HG03196 (cell line): Measurements from ENCODE around the gene SFTA2.
"Not testable (repeated sequence)": the region's sequence is repeated elsewhere in the genome, so short reads cannot be mapped to it uniquely, and the experiment has no call there.

Experiments used
- ATAC-seq: cut with Tn5 transposase; IDR thresholded peaks from one replicate; pipeline ENCODE4 v1.9.1; 2021; ENCODE audit not compliant: unreplicated experiment

The SFTA2 gene

DNA sequence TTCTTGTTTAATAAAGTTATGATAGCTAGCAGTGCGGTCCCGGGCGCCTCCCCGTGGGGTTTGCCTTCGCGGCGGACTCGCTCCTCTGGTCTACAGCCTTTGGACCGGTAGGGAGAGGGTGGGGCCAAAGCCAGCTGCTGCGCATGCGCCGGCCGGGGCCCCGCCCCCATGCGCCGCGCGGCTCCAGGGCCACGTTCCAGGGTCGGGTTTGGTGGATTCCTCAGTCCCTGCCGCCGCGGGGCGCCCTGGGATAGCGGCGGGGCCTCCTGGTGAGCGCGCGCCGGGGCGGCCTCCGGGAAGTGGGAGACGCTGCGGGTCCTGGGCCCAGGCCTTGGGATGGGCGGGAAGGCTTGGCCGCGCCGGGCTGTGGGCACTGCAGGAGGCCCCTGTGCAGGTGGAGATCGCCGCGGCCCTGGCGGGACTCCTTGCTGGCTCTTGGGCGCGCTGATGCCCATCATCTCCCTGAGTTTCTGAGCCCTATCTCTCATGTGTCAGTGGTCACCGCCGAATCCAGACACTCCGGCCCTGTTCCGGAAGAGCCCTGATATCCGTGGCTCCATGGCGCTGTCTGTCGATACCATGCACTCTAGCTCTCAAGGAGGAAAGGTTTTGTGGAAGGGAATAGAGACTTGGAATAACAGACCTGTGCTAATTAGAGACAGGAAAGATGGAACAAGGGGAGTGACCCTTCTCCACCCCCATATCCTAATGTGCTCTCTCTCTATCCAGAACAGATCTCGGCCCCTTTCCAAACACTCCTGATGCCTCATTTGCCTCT lies 17.7 kb downstream of the SFTA2 start, which contains the start of gene VARS2:
Gene VARS2 (plus strand): TSS at position 163 of the 778 bp plus-strand sequence. CDS start 599 bp downstream, at position 762.
- peak; percentile 66 for ATAC-seq

DNA sequence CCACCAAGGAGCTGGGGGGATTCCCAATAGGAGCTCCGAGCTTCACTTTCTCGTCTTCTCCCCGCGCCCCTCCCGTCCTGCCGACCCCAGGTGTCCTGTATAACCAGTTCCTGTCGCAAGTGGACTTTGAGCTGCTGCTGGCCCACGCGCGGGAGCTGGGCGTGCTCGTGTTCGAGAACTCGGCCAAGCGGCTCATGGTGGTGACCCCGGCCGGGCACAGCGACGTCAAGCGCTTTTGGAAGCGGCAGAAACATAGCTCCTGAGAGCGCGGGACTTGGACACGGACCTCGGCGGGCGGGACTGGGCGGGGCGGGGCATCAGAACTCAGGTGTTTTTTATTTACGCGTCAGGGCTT lies 18.3 kb downstream of the SFTA2 start:
- ATAC-seq = no peak

DNA sequence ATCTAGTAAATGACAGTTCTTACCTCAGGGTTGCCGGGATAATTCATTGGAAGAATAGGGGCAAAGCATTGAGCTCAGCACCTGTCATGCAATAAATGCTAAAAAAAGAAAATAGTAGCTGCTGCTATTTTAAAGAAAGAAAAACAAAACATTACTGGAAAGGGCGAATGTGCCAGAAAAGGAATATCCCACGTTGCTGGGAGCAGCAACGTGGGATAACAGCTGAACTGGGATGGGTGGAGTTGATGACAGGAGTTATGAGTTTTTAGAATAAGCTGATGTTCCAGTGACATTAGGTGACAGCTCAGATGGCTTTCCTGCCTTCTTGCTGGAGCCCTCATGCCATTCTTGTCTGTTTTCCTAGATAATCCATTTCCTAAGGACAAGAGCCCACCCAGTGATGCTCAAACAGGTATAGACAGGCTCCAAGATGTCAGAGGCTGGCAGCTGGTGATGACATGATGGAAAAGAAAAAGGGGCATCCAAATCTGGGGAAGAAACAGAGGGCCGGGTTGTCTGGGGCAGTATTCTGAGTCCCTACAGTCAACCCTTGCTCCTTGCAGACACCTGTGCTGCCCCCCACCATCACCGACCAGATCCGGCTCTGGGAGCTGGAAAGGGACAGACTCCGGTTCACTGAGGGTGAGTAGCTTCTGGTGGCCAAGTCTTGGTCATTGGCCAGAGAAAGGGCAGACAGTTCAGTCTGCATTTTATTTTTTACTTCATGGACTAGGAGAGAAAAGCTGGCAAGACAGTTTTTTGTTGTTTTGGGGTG lies 19.0 kb downstream of the SFTA2 start:
- ATAC-seq = no peak

DNA sequence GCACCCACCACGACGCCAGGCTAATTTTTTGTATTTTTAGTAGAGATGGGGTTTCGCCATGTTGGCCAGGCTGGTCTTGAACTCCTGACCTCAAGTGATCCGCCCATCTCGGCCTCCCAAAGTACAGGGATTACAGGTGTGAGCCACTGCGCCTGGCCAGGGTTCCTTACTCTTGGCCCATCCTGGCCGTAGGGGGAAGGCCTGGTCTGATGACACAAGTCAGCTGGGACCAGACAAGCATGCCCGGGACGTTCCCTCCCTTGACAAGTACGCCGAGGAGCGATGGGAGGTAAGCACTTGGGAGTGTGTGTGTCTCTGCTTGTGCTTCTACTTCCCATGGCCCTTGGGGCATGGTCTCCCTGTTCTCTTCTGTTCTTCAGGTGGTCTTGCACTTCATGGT lies 21.5 kb downstream of the SFTA2 start:
- ATAC-seq = not testable (repeated sequence)

DNA sequence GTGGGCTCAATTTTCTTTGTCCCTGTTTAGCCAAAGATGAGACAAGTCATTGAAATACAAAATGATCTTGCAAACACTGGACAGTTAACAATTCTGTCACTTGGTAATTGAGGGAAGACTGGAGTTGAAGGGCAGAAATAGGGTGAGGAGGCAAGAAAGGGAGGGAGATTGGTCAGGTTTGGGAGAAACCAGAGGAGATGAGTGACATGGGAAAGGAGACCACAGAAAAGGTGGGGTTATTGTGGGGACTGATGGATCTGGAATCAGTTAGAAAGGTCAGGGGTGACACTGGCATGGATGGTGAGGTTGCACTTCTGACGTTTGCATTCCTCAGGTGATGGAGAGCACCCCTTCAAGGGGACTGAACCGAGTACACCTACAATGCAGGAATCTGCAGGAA lies 23.3 kb downstream of the SFTA2 start:
- no peak for ATAC-seq

DNA sequence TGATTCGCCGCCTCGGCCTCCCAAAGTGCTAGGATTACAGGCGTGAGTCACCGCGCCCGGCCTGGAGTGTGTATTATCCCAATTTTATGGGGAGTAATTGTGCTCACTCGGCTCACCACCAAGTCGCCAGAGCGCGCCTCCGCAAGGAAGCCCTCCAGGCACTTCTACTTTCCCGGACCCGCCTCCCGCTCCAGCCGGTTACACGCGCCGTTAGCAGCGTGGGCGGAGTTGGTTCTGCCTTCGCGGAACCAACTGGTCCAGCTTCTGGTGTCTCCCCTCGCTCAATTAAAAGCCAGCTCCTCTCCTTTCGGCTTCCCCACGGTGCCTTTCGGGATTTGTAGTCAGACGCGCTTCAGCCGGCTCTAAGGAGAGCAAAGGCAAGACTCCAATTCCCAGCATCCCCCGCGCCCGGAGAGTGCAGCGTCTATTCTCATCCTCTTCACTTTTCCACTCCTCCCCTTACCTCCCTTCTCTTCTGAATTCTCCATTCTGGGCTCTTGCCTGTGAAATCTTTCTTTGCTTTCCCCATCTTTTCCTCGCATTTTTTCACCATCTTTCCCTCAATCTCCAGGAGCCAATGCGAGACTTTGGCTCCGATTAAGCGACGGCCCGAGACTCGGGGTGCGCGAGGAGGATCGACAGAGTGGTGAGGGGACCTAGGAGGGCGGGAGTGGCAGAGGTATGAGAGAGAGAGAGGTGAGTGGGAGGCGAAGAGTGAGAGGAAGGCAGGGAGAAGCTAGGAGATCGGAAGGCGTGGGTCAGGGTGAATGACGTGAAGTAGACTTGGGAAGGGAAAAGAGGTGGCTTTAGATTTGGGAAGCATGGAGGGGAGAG lies 24.0 kb downstream of the SFTA2 start, which contains the start of gene GTF2H4:
Gene GTF2H4 (plus strand): TSS at position 450 of the 834 bp plus-strand sequence.
- ATAC-seq = peak; percentile 89

DNA sequence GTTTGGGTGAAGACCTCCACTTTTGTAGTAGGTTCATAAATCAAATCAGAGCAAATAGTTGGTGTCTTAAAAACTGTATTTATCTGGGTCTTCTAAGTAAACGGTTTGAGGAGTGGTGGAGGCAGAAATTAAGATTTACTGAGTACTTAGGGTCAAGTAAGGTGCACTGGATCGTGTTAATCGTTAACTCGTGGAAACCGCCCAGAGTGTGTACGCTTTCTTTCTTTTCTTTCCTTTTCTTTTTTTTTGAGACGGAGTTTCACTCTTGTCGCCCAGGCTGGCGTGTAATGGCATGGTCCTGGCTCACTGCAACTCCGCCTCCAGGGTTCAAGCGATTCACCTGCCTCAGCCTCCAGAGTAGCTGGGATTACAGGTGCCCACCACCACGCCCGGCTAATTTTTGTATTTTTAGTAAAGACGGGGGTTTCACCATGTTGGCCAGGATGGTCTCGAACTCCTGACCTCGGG lies 24.6 kb downstream of the SFTA2 start:
- not testable (repeated sequence) for ATAC-seq

DNA sequence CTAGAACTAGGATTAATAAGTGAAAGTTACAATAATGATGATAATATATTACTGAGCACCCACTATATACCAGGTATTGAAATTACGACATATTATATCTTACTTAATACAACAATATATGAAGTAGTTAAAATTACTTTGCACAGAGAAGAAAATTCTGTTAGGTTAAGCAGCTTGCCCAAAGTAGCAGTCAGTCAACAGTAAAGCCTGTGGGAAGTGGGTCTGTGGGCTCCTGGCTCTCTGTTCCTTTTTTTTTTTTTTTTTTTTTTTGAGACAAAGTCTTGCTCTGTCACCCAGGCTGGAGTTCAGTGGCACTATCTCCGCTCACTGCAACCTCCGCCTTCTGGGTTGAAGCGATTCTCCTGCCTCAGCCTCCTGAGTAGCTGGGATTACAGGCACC lies 28.7 kb downstream of the SFTA2 start:
- ATAC-seq = no peak

DNA sequence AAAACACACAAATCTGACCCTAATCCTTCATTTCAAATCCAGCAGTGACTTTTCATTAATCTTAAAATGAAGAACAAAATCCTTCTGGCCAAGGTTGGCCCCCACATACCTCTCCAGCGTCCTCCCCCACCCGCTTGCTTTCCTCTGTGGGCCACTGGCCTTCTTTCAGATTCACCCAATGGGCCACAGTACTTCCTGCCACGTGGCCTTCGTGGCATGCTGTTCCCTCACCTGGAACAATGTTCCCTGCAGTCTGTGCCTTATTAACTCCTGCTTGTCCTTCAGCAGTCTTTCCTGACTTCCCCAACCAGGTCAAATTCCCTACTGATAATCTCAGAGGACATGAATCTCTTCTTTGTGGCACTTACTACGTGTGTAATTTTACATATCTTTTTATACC lies 29.3 kb downstream of the SFTA2 start:
- no peak for ATAC-seq

DNA sequence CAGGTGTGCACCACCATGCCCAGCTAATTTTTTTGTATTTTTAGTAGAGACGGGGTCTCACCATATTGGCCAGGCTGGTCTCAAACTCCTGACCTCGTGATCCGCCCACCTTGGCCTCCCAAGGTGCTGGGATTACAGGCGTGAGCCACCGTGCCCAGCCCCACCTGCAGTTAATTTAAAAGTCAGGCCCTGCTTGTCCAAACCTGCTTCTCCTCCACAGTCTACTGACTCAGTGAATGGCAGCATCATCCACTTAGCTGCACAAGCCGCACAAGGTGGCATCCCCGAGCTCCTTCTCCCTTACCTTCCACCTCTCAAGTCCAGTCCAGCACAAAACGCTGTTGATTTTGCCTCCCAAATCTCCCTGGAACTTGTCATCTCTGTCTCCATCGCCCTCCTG lies 29.8 kb downstream of the SFTA2 start:
- ATAC-seq = not testable (repeated sequence)

DNA sequence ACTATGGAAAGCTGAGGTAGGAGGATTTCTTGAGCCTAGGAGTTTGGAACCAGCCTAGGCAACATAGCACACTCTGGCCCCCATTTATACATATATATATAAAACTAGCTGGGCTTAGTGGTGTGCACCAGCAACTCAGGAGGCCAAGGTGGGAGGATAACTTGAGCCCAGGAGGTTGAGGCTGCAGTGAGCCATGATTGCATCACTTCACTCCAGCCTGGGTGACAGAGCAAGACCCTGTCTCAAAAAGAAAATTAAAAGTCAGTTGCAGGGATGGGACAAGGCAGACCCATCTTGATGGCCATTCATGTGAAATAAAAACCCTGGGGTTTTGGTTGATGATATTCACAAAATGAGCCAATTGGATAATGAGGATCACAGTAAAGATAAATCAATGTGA lies 30.5 kb downstream of the SFTA2 start:
- ATAC-seq = no peak

DNA sequence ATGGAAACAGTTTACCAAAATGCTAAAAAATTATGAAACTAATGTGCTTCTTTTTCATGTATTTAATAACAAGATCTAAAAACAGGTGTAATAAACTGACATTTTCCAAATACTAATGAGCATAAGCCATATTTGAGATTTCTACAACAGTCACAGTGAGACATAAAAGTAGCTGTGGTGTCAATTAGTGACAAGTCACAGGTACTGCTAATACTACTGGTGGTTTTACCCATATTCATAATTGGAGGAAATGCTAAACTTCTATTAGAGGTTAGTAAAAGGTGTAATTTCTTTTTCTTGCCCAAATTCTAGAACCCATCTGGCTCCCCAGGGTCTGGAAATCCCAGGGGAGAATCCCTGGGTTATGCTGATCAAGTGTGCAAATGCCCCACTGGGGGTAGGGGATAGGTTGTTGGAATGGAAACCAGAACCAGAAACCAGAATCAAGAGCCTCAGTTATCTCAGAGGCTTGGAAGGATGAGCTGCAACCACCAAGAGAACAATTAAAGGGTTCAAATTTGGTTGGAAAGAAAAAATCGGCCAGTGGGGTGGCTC lies 31.0 kb downstream of the SFTA2 start:
- ATAC-seq = no peak

DNA sequence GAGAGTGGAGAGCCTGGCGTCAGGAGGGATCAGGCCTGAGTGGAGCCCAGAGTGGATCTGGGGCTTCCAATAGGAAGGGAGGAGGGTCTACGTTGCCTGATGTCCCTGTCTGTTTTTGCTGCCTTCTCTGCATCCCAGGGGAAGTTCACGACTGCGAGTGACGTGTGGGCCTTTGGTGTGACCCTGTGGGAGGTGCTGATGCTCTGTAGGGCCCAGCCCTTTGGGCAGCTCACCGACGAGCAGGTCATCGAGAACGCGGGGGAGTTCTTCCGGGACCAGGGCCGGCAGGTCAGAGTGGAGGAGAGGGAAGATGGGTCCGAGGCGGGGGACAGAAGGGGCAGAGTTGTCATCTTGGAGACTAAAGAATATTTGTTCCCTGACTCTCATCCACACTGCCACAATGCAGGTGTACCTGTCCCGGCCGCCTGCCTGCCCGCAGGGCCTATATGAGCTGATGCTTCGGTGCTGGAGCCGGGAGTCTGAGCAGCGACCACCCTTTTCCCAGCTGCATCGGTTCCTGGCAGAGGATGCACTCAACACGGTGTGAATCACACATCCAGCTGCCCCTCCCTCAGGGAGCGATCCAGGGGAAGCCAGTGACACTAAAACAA lies 33.1 kb downstream of the SFTA2 start:
- ATAC-seq = no peak

DNA sequence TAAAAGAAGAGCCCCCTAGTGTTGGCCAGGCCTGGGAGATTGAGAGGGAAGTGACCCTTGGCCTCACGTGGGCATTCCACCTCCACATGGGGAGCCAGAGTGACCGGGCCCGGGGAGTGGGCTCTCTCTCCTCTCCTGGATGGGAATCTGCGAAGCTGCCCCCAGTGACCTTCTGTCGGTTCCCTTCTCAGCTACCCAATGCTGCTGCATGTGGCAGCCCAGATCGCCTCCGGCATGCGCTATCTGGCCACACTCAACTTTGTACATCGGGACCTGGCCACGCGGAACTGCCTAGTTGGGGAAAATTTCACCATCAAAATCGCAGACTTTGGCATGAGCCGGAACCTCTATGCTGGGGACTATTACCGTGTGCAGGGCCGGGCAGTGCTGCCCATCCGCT lies 34.1 kb downstream of the SFTA2 start:
- ATAC-seq = no peak

DNA sequence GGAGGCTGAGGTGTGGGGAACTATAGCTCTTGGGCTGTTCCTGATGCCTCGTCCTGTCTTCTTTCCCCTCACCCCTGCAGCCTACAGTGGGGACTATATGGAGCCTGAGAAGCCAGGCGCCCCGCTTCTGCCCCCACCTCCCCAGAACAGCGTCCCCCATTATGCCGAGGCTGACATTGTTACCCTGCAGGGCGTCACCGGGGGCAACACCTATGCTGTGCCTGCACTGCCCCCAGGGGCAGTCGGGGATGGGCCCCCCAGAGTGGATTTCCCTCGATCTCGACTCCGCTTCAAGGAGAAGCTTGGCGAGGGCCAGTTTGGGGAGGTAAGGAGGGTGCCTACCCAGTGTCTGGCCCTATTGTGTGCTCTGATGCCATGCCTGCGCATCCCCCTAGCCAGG lies 35.4 kb downstream of the SFTA2 start:
- ATAC-seq = no peak

DNA sequence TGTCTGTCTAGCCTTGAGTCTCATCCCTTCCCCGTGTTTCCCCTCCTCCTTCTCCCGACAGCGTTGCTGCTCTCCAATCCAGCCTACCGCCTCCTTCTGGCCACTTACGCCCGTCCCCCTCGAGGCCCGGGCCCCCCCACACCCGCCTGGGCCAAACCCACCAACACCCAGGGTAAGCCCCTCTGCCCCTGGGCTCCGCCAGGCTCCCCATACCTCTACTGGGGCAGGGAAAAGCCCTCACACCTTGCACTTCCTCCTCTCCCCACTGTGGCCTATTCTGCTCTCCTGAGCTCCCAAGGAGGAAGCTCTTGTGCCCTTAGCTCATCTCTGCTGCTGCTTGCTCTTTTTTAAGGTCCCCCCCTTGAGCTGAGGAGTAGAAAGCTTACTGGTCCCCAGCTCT lies 36.6 kb downstream of the SFTA2 start:
- no peak for ATAC-seq

DNA sequence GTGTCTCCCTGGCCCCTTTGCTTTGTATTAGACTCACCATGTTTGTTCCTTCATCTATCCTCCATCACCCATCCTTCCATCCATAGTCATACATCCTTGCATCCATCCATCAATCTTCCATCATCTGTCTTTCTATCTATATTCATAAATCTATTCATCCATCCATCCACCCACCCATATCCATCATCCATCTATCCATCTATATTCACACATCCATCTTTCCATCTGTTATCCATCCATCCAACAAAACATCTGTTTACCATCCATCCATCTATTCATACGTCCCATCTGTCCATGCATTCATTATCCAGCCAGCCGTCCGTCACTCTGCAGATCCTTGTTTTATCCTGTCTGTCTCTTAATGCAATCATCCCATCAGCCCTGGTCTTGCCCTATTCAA lies 37.0 kb downstream of the SFTA2 start:
- no peak for ATAC-seq

DNA sequence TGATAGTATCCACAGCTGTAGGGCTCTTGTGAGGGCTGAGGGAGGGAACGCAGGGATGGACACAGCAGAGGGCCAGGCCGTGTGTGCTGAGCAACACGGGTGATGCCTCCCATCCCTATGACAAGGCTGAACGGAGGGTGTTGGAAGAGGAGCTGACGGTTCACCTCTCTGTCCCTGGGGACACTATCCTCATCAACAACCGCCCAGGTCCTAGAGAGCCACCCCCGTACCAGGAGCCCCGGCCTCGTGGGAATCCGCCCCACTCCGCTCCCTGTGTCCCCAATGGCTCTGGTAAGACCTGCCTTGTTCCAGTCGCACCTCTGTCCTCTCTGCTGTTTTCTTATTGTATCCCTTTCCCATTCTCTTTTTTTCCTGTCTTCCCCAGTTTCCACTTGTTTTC lies 37.6 kb downstream of the SFTA2 start:
- ATAC-seq = no peak

DNA sequence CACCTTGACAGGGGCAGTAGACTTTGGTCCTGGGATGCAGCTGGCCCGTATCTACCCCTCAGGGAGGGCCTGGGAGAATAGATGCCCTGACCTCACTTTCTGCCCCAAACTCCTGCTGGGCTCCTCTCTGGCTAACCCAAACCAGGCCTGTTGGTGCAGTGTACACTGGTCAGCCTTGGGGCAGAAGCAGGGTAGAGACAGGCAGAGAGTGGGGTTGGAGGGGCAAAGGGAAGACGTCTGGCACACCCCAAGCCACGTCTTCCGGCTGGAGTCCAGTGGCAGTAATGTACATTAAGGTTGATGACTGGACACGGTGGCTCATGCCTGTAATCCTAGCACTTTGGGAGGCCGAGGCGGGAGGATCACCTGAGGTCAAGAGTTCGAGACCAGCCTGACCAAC lies 38.3 kb downstream of the SFTA2 start:
- ATAC-seq = no peak

DNA sequence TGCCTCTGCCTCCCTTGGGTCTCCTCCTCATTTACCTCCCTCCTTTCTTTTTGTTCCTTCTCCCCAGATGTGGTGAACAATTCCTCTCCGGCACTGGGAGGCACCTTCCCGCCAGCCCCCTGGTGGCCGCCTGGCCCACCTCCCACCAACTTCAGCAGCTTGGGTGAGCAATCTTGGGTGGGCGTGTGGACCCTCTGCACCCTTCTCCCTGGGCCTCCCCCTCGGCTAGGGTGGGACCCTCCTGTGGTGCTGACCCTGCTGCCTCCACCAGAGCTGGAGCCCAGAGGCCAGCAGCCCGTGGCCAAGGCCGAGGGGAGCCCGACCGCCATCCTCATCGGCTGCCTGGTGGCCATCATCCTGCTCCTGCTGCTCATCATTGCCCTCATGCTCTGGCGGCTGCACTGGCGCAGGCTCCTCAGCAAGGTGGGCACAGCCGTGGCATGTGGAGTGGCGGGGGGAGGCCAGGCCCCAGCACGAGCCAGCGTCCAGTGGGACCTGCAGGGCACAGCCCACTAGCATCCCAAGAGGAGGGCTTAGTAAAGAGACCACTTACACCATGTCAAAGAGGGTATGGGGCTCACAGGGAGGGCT lies 38.9 kb downstream of the SFTA2 start:
- ATAC-seq = no peak
